Measurements from ENCODE around the gene HSFX4. TPM values are rescaled to one million over a fixed set of nuclear protein-coding genes. Genes with fewer than 3 reads are reported as not detected.
"Not testable (repeated sequence)": the region's sequence is repeated elsewhere in the genome, so short reads cannot be mapped to it uniquely, and the experiment has no call there.

Gene HSFX4
- total RNA-seq (2014; rRNA removed; shearing (Covaris generic)) = 0.47 TPM in 1 of 2 replicates, not detected in the other

- DNase-seq (ENCODE audit: low spot score) = not testable (repeated sequence)
These were observed at the start of gene HSFX4 for GRCh38 chrX:149929400-149929799. HSFX4 (plus strand) TSS chrX:149929573; CDS start chrX:149929645, 72 bp downstream.

- DNase-seq (ENCODE audit: low spot score) = no peak
These were observed 48.2 kb upstream of the HSFX4 start, which contains the start of gene MAGEA8 for GRCh38 chrX:149881081-149881711. MAGEA8 (plus strand) TSS chrX:149881183; CDS start chrX:149884273, 3,090 bp downstream.

GRCh38 chrX:149890828-149891227, 38.5 kb upstream of the HSFX4 start:
- not testable (repeated sequence) for DNase-seq (ENCODE audit: low spot score)

GRCh38 chrX:149898554-149898953, 30.8 kb upstream of the HSFX4 start:
- DNase-seq (ENCODE audit: low spot score) = no peak

- DNase-seq (ENCODE audit: low spot score) = peak; percentile 27
These were observed 25.3 kb upstream of the HSFX4 start for GRCh38 chrX:149903889-149904748.

GRCh38 chrX:149908308-149908707, 21.1 kb upstream of the HSFX4 start:
- DNase-seq (ENCODE audit: low spot score) = no peak

- no peak for DNase-seq (ENCODE audit: low spot score)
These were observed 20.6 kb upstream of the HSFX4 start for GRCh38 chrX:149908727-149909126.

GRCh38 chrX:149909324-149910177, 19.8 kb upstream of the HSFX4 start:
- no peak for DNase-seq (ENCODE audit: low spot score)

GRCh38 chrX:149910178-149910695, 19.1 kb upstream of the HSFX4 start:
- DNase-seq (ENCODE audit: low spot score) = no peak

GRCh38 chrX:149916745-149917392, 12.5 kb upstream of the HSFX4 start:
- DNase-seq (ENCODE audit: low spot score) = no peak

GRCh38 chrX:149923836-149924235, 5.5 kb upstream of the HSFX4 start:
- DNase-seq (ENCODE audit: low spot score) = not testable (repeated sequence)

GRCh38 chrX:149924434-149924833, 4.9 kb upstream of the HSFX4 start:
- not testable (repeated sequence) for DNase-seq (ENCODE audit: low spot score)

GRCh38 chrX:149927245-149927963, 2.0 kb upstream of the HSFX4 start:
- DNase-seq (ENCODE audit: low spot score) = not testable (repeated sequence)

GRCh38 chrX:149927964-149928258, 1.5 kb upstream of the HSFX4 start:
- not testable (repeated sequence) for DNase-seq (ENCODE audit: low spot score)

- DNase-seq (ENCODE audit: low spot score) = not testable (repeated sequence)
These were observed 738 bp upstream of the HSFX4 start for GRCh38 chrX:149928635-149929034.

- DNase-seq (ENCODE audit: low spot score) = not testable (repeated sequence)
These were observed 2.0 kb downstream of the HSFX4 start for GRCh38 chrX:149931355-149931754.

GRCh38 chrX:149932150-149932549, 2.8 kb downstream of the HSFX4 start:
- not testable (repeated sequence) for DNase-seq (ENCODE audit: low spot score)

- not testable (repeated sequence) for DNase-seq (ENCODE audit: low spot score)
These were observed 3.6 kb downstream of the HSFX4 start for GRCh38 chrX:149932970-149933369.

- DNase-seq (ENCODE audit: low spot score) = not testable (repeated sequence)
These were observed 4.2 kb downstream of the HSFX4 start for GRCh38 chrX:149933547-149933946.

GRCh38 chrX:149937328-149937727, 8.0 kb downstream of the HSFX4 start:
- not testable (repeated sequence) for DNase-seq (ENCODE audit: low spot score)
